ENCODE results near the gene TAS2R41.
"Not testable (repeated sequence)": the region's sequence is repeated elsewhere in the genome, so short reads cannot be mapped to it uniquely, and the experiment has no call there.

The TAS2R41 gene

DNA sequence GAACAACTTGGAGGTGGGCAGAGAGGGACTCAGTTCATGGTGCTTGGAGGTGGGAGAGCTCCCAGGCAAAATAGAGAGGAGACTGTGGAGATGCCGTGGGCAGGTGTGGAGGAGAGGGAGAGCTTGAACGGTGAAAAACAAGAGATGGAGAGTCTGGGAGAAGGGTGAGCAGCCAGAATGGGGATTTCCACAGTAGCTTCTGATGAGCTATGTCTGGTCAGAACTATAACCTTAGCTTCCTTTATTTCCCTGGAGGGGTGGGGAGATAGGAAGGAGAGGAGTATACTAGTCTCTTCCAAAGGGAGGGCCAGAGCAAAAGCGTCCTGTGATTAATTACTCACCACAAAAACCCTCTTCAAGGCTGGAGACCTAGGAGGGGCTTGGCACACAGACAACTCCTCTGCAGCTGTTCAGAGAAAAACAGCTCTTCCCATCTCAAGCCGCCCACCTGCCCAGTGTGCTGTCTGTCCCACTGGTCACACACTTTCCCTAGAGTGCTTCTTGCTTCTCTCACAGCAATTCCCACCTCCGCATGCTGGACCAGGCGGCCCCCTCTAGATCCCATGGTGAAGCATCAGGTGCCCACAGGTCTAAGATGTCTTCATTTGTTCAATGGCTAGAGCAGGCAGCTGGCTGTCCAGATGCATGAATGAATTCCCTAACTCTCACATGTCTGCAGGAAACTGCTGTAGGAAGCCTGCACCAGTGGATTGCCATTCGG lies 41.9 kb downstream of the TAS2R41 start:
- no peak for DNase-seq (ENCODE audit: low spot score)

DNA sequence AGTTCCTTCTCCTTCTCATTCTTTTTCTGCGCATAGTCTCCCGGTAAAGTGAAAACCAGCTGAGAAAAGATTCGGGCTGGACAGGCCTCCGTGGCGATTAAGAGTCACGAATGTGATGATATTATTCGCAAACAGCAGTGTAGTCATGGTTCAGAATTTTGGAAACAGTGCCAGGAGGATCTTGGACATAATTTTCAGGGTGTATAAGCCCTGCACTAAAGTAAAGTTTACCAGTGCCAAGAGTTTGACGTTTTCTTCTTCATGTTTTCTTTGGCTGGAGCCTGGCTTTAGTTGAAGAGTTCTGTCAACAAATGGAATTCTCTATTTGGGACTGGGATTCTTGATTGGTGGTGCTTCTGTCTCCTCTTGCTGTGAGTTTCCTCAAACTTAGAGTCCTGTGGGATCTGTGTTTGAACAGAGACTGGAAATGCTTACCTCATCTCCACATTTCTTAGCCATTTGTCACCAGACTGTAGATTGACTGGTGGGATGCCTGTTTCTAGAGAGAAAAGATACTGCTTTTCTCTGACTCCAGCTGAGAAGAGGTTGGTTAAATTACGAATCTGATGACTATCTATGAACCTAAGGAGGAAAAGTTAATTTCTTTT lies 44.7 kb downstream of the TAS2R41 start:
- DNase-seq (ENCODE audit: low spot score) = not testable (repeated sequence)

All from NAMALWA (cell line).